Osteocyte (in vitro differentiated cells): ENCODE data around the gene APOBEC3B. TPM values are rescaled to one million over a fixed set of nuclear protein-coding genes. Genes with fewer than 3 reads are reported as not detected.
"Not testable (repeated sequence)": the region's sequence is repeated elsewhere in the genome, so short reads cannot be mapped to it uniquely, and the experiment has no call there.

Experiments
- DNase-seq: peaks from one replicate; pipeline ENCODE4 v3.0.0; 2021; ENCODE audit warnings: mixed read lengths; ENCODE audit not compliant: unreplicated experiment; ENCODE audit errors: extremely low spot score
- H3K27ac Mint-ChIP-seq: one replicate; pipeline ENCODE4 v1.8.0; 2021; ENCODE audit warnings: mild to moderate bottlenecking, mixed read lengths; ENCODE audit not compliant: unreplicated experiment
- H3K27me3 Mint-ChIP-seq: one replicate; pipeline ENCODE4 v1.8.0; 2021; ENCODE audit warnings: mixed read lengths; ENCODE audit not compliant: unreplicated experiment
- H3K36me3 Mint-ChIP-seq: one replicate; pipeline ENCODE4 v1.8.0; 2021; ENCODE audit warnings: mixed read lengths; ENCODE audit not compliant: unreplicated experiment
- H3K4me1 Mint-ChIP-seq: one replicate; pipeline ENCODE4 v1.8.0; 2021; ENCODE audit warnings: mixed read lengths; ENCODE audit not compliant: unreplicated experiment
- H3K4me3 Mint-ChIP-seq: one replicate; pipeline ENCODE4 v1.8.0; 2021; ENCODE audit warnings: mild to moderate bottlenecking, moderate library complexity, mixed read lengths; ENCODE audit not compliant: unreplicated experiment
- H3K9me3 Mint-ChIP-seq: one replicate; pipeline ENCODE4 v1.8.0; 2021; ENCODE audit warnings: mixed read lengths; ENCODE audit not compliant: unreplicated experiment
- CTCF ChIP-seq: fragments of 200-600 bp; sonication (generic); IDR thresholded peaks from 2 replicates; pipeline ENCODE4 v1.5.0; 2021; ENCODE audit warnings: antibody characterized with exemption, mild to moderate bottlenecking, moderate library complexity
- total RNA-seq: library from RNA; stranded (reverse); gene quantifications from 2 replicates; pipeline ENCODE4 v1.2.1, GENCODE V29; 2021

The APOBEC3B gene
- total RNA-seq, 1 donor from 2014 or later = 4.2 TPM

- H3K4me3 Mint-ChIP-seq = no peak within 1 kb of the TSS
- no peak within 1 kb of the TSS for H3K27ac Mint-ChIP-seq
- H3K4me1 Mint-ChIP-seq = no peaks in the 10 kb centered on the region
- no peak for DNase-seq
- no peaks in the 10 kb centered on the region for H3K9me3 Mint-ChIP-seq
- no peak for TF ChIP-seq CTCF
- H3K36me3 Mint-ChIP-seq = no peaks in the 10 kb centered on the region
- peaks cover 35% of the 10 kb centered on the region for H3K27me3 Mint-ChIP-seq
Measured at GRCh38 chr22:38957046-38957770, 24.9 kb upstream of the APOBEC3B start, which contains the start of gene APOBEC3A. TSS of gene APOBEC3A (plus strand) at chr22:38957609. CDS start at chr22:38957692, 83 bp downstream.

- Mint-ChIP-seq H3K27me3 (peaks cover 28% of the 10 kb centered on the region), H3K27ac (no peak overlapping the region), H3K36me3 (no peaks in the 10 kb centered on the region), H3K4me1 (no peaks in the 10 kb centered on the region), H3K9me3 (no peaks in the 10 kb centered on the region), H3K4me3 (no peak overlapping the region)
- no peak for DNase-seq
- TF ChIP-seq CTCF = no peak
Measured at GRCh38 chr22:38957808-38958650, 24.1 kb upstream of the APOBEC3B start.

GRCh38 chr22:38958651-38958943 lies 23.6 kb upstream of the APOBEC3B start:
- not testable (repeated sequence) for H3K36me3 Mint-ChIP-seq, H3K4me3 Mint-ChIP-seq, H3K4me1 Mint-ChIP-seq, DNase-seq, H3K9me3 Mint-ChIP-seq, H3K27ac Mint-ChIP-seq
- peaks cover 28% of the 10 kb centered on the region for H3K27me3 Mint-ChIP-seq

- H3K4me1 Mint-ChIP-seq = no peaks in the 10 kb centered on the region
- no peak for TF ChIP-seq CTCF
- no peak overlapping the region for H3K27ac Mint-ChIP-seq
- no peak for DNase-seq
- no peak overlapping the region for H3K4me3 Mint-ChIP-seq
- H3K27me3 Mint-ChIP-seq = peaks cover 24% of the 10 kb centered on the region
- H3K36me3 Mint-ChIP-seq = no peaks in the 10 kb centered on the region
- no peaks in the 10 kb centered on the region for H3K9me3 Mint-ChIP-seq
Measured at GRCh38 chr22:38959590-38959989, 22.6 kb upstream of the APOBEC3B start.

- H3K27ac Mint-ChIP-seq, H3K9me3 Mint-ChIP-seq, H3K36me3 Mint-ChIP-seq, H3K4me3 Mint-ChIP-seq, DNase-seq, H3K4me1 Mint-ChIP-seq: not testable (repeated sequence)
- peaks cover 28% of the 10 kb centered on the region for H3K27me3 Mint-ChIP-seq
Measured at GRCh38 chr22:38960673-38961072, 21.5 kb upstream of the APOBEC3B start.

GRCh38 chr22:38963291-38963738 lies 18.8 kb upstream of the APOBEC3B start:
- H3K4me3 Mint-ChIP-seq, H3K9me3 Mint-ChIP-seq, DNase-seq, H3K36me3 Mint-ChIP-seq, H3K27ac Mint-ChIP-seq, H3K4me1 Mint-ChIP-seq: not testable (repeated sequence)
- peaks cover 23% of the 10 kb centered on the region for H3K27me3 Mint-ChIP-seq
